CD4-positive, alpha-beta T cell (primary cell): Measurements from ENCODE around the gene SLC35E2B. TPM values are rescaled to one million over a fixed set of nuclear protein-coding genes. Genes with fewer than 3 reads are reported as not detected.

Experiments used
- ATAC-seq: fragments of 200-7000 bp; cut with Tn5 transposase; one replicate; pipeline ENCODE4 v1.10.0; 2022; ENCODE audit warnings: mild to moderate bottlenecking; ENCODE audit not compliant: poor library complexity
- CTCF ChIA-PET: fragments of 350-600 bp; sonication (Branson Sonifier 250); formaldehyde crosslinking; loops from one replicate; lab custom pipeline; 2021; ENCODE audit warnings: antibody characterized with exemption, inconsistent platforms; lab: Charles Lee
- POLR2A ChIA-PET: fragments of 350-600 bp; sonication (Branson Sonifier 250); formaldehyde crosslinking; loops from one replicate; lab custom pipeline; 2021; ENCODE audit warnings: antibody characterized with exemption, inconsistent platforms; lab: Charles Lee
- DNase-seq, 14 experiments: peaks; one replicate each; pipeline ENCODE4 v3.0.0-alpha.2; 2013 to 2020; ENCODE audit warnings: mixed read lengths in 2 of 14
- H3K27ac ChIP-seq, 2 donors: one replicate each; pipeline versions ENCODE4 v1.5.1 to v1.7.0; 2013; ENCODE audit warnings: low read length in 2 of 2, low read depth in 1 of 2, mild to moderate bottlenecking in 1 of 2
- H3K27me3 ChIP-seq, 2 experiments: 1 replicate in 1 of 2; 2 replicates in 1 of 2; pipeline versions ENCODE4 v1.6.1 to v1.7.0; 2013; ENCODE audit warnings: low read length in 2 of 2, control low read depth in 1 of 2, mild to moderate bottlenecking in 1 of 2, moderate library complexity in 1 of 2; ENCODE audit not compliant: insufficient read depth in 2 of 2, control insufficient read depth in 1 of 2
- H3K36me3 ChIP-seq: one replicate; pipeline ENCODE4 v1.6.1; 2013; ENCODE audit warnings: low read length, control low read depth; ENCODE audit not compliant: insufficient read depth
- H3K4me1 ChIP-seq: one replicate; pipeline ENCODE4 v1.6.1; 2013; ENCODE audit warnings: low read length, control low read depth; ENCODE audit not compliant: insufficient read depth
- H3K4me3 ChIP-seq: one replicate; pipeline ENCODE4 v1.5.1; 2013; ENCODE audit warnings: mild to moderate bottlenecking, low read length, moderate library complexity
- H3K9me3 ChIP-seq, 2 experiments: 1 replicate in 1 of 2; 2 replicates in 1 of 2; pipeline versions ENCODE4 v1.6.1 to v1.7.0; 2013; ENCODE audit warnings: low read length in 2 of 2, mild to moderate bottlenecking in 2 of 2, control low read depth in 1 of 2, moderate library complexity in 1 of 2; ENCODE audit not compliant: control insufficient read depth in 1 of 2, insufficient read depth in 1 of 2
- H3K27ac Mint-ChIP-seq: one replicate; pipeline ENCODE4 v1.8.0; 2020; ENCODE audit warnings: mixed read lengths
- H3K27me3 Mint-ChIP-seq: one replicate; pipeline ENCODE4 v1.8.0; 2021; ENCODE audit warnings: mixed read lengths
- H3K36me3 Mint-ChIP-seq: one replicate; pipeline ENCODE4 v1.8.0; 2021; ENCODE audit warnings: low read depth, mixed read lengths
- H3K4me1 Mint-ChIP-seq: one replicate; pipeline ENCODE4 v1.8.0; 2021; ENCODE audit warnings: low read depth, mixed read lengths
- H3K4me3 Mint-ChIP-seq: one replicate; pipeline ENCODE4 v1.8.0; 2020; ENCODE audit warnings: mild to moderate bottlenecking, mixed read lengths
- H3K9me3 Mint-ChIP-seq: one replicate; pipeline ENCODE4 v1.8.0; 2020; ENCODE audit warnings: mixed read lengths
- intact Hi-C, 2 experiments: fragments of 100-400 bp; cut with DNase I in 1 of 2; cut with micrococcal nuclease in 1 of 2; formaldehyde crosslinking; loops; one replicate each; pipeline versions ENCODE4 v1.15.1 to v1.9.0; 2023 to 2025; cut with DNase I, micrococcal nuclease
- total RNA-seq, 174 experiments: library from RNA in 2 of 174; stranded (reverse) in 2 of 174; gene quantifications; one replicate each; pipeline ENCODE4 v1.2.3 and lab custom pipeline; 2021 to 2026
- TF ChIP-seq, protein P1 (sequence below): fragments of 200-600 bp; IDR thresholded peaks from one replicate; pipeline ENCODE4 v1.8.0; 2022; ENCODE audit warnings: antibody characterized with exemption, mild to moderate bottlenecking

SLC35E2B gene
- total RNA-seq, 2 experiments from 2014 or later = 43.9 to 45.3 TPM

- H3K27me3 Mint-ChIP-seq = no peaks in the 10 kb centered on the region
- no peaks in the 10 kb centered on the region for H3K4me1 Mint-ChIP-seq
- H3K4me3 ChIP-seq = no peak overlapping the region
- H3K9me3 ChIP-seq = no peaks in the 10 kb centered on the region
- no peak for ATAC-seq
- H3K36me3 ChIP-seq = no peaks in the 10 kb centered on the region
- H3K27me3 ChIP-seq = no peaks in the 10 kb centered on the region
- H3K36me3 Mint-ChIP-seq = no peaks in the 10 kb centered on the region
- H3K4me3 Mint-ChIP-seq = no peak overlapping the region
- intact Hi-C loops = no loop called here
- no peak overlapping the region for H3K27ac Mint-ChIP-seq
- TF ChIP-seq, protein P1, sequence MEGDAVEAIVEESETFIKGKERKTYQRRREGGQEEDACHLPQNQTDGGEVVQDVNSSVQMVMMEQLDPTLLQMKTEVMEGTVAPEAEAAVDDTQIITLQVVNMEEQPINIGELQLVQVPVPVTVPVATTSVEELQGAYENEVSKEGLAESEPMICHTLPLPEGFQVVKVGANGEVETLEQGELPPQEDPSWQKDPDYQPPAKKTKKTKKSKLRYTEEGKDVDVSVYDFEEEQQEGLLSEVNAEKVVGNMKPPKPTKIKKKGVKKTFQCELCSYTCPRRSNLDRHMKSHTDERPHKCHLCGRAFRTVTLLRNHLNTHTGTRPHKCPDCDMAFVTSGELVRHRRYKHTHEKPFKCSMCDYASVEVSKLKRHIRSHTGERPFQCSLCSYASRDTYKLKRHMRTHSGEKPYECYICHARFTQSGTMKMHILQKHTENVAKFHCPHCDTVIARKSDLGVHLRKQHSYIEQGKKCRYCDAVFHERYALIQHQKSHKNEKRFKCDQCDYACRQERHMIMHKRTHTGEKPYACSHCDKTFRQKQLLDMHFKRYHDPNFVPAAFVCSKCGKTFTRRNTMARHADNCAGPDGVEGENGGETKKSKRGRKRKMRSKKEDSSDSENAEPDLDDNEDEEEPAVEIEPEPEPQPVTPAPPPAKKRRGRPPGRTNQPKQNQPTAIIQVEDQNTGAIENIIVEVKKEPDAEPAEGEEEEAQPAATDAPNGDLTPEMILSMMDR = no peak
- DNase-seq = peak in 1 of 14 experiments; percentile 35
- ChIA-PET CTCF (no interaction called here), POLR2A (no interaction called here)
- H3K27ac ChIP-seq = no peak overlapping the region
- H3K4me1 ChIP-seq = peaks cover 5% of the 10 kb centered on the region
- H3K9me3 Mint-ChIP-seq = no peaks in the 10 kb centered on the region
Observed at GRCh38 chr1:1623181-1623630, 69.4 kb downstream of the SLC35E2B start.

DNA sequence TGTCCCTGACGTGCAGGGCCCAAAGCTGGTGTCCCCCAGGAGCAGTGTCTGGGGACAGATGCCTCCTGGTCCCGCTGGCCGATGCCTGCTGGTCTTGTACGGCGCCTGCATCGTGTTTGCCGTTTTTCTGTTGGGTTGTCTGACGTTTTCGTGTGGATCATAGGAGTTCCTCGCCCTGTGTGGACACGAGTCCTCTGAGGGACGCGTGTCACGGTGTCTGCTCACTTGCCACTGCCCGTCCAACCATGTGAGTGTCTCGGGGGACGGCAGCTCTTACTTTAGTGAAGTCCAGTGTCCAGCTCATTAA, 69.9 kb downstream of the SLC35E2B start:
- Mint-ChIP-seq H3K27me3 (no peaks in the 10 kb centered on the region), H3K27ac (peak overlapping the region; percentile 53)

DNA sequence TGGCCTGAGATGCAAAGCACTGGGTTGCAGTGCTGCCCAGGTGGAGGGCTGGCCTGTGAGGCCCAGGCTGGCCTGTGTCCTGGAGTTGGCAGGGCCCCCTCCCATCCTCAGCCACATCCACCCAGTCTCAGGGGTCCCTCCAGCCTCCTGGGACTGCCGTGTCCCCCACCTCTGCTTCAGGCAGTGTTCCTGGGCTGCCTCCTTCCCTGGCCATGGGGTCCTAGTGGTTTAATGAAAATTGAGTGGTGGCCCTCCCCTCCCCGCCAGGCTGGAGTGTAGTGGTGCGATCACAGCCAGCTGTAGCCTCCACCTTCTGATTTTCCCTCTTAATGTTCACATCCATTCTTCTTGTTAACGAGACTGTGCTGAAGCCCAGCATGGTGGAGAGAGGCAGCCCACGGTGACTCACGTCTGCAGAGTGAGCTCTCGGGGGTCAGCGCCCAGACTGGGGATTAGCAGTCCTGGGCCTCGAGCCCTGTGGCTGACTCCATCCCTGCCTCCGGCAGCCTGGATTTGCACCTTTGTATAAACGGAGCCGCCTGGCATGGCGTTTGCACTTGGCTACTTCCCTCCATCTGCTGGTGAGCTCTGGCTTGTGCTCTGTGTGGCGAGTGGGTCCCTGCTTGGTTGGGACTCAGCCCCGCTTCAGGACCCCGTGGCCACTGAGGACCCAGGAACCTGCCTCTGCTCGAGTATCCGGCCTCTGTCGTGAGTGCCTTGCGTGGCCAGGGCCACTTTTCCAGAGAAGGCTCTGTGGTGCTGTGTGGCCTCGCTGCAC, 70.4 kb downstream of the SLC35E2B start:
- Mint-ChIP-seq H3K27me3 (no peaks in the 10 kb centered on the region), H3K4me1 (peaks cover 3% of the 10 kb centered on the region), H3K27ac (peak overlapping the region; percentile 53), H3K36me3 (peaks cover 5% of the 10 kb centered on the region), H3K4me3 (peak overlapping the region; percentile 69), H3K9me3 (no peaks in the 10 kb centered on the region)
- no peaks in the 10 kb centered on the region for H3K27me3 ChIP-seq
- ChIA-PET CTCF (no interaction called here), POLR2A (no interaction called here)
- no peak for DNase-seq
- H3K27ac ChIP-seq = no peak overlapping the region
- H3K4me1 ChIP-seq = peaks cover 4% of the 10 kb centered on the region
- ATAC-seq = no peak
- no peaks in the 10 kb centered on the region for H3K9me3 ChIP-seq
- TF ChIP-seq, protein P1 = no peak
- H3K4me3 ChIP-seq = no peak overlapping the region
- H3K36me3 ChIP-seq = no peaks in the 10 kb centered on the region
- intact Hi-C loops = no loop called here

More for the DNA sequence above, 69.9 kb downstream of the SLC35E2B start:
- DNase-seq (no peak), ATAC-seq (no peak)
- H3K36me3 Mint-ChIP-seq = no peaks in the 10 kb centered on the region
- H3K36me3 ChIP-seq = no peaks in the 10 kb centered on the region
- no peaks in the 10 kb centered on the region for H3K9me3 Mint-ChIP-seq
- ChIA-PET CTCF (no interaction called here), POLR2A (no interaction called here)
- no peaks in the 10 kb centered on the region for H3K9me3 ChIP-seq
- peak overlapping the region; percentile 15 for H3K4me3 Mint-ChIP-seq
- no peak overlapping the region for H3K27ac ChIP-seq
- TF ChIP-seq, protein P1 = no peak
- peaks cover under 1% of the 10 kb centered on the region for H3K4me1 ChIP-seq
- no peaks in the 10 kb centered on the region for H3K4me1 Mint-ChIP-seq
- intact Hi-C loops = no loop called here
- H3K27me3 ChIP-seq = no peaks in the 10 kb centered on the region
- no peak overlapping the region for H3K4me3 ChIP-seq
